Body of pancreas (tissue), 4 donors: ENCODE data around the gene PIEZO2.

Experiments
- POLR2A ChIP-seq, 3 donors: fragments of 450-650 bp; IDR thresholded peaks; one replicate each; pipeline ENCODE4 v1.6.1; 2016; ENCODE audit warnings: antibody characterized with exemption in 3 of 3, mild to moderate bottlenecking in 2 of 3
- TF ChIP-seq, protein P1 (sequence below), 7 experiments: fragments of 450-650 bp in 4 of 7; fragments of 200-600 bp in 3 of 7; sonication (generic) in 3 of 7; IDR thresholded peaks; one replicate each; pipeline ENCODE4 v1.5.1; 2016 to 2019; ENCODE audit warnings: antibody characterized with exemption in 7 of 7

- TF ChIP-seq, protein P1, sequence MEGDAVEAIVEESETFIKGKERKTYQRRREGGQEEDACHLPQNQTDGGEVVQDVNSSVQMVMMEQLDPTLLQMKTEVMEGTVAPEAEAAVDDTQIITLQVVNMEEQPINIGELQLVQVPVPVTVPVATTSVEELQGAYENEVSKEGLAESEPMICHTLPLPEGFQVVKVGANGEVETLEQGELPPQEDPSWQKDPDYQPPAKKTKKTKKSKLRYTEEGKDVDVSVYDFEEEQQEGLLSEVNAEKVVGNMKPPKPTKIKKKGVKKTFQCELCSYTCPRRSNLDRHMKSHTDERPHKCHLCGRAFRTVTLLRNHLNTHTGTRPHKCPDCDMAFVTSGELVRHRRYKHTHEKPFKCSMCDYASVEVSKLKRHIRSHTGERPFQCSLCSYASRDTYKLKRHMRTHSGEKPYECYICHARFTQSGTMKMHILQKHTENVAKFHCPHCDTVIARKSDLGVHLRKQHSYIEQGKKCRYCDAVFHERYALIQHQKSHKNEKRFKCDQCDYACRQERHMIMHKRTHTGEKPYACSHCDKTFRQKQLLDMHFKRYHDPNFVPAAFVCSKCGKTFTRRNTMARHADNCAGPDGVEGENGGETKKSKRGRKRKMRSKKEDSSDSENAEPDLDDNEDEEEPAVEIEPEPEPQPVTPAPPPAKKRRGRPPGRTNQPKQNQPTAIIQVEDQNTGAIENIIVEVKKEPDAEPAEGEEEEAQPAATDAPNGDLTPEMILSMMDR (IDR thresholded peaks at IDR 0.05) = no peak
- TF ChIP-seq POLR2A (IDR thresholded peaks at IDR 0.05) = no peak
Measured at GRCh38 chr18:11031966-11032365, 117.4 kb downstream of the PIEZO2 start.
